ENCODE measurements around the gene WDR7.

WDR7 gene

DNA sequence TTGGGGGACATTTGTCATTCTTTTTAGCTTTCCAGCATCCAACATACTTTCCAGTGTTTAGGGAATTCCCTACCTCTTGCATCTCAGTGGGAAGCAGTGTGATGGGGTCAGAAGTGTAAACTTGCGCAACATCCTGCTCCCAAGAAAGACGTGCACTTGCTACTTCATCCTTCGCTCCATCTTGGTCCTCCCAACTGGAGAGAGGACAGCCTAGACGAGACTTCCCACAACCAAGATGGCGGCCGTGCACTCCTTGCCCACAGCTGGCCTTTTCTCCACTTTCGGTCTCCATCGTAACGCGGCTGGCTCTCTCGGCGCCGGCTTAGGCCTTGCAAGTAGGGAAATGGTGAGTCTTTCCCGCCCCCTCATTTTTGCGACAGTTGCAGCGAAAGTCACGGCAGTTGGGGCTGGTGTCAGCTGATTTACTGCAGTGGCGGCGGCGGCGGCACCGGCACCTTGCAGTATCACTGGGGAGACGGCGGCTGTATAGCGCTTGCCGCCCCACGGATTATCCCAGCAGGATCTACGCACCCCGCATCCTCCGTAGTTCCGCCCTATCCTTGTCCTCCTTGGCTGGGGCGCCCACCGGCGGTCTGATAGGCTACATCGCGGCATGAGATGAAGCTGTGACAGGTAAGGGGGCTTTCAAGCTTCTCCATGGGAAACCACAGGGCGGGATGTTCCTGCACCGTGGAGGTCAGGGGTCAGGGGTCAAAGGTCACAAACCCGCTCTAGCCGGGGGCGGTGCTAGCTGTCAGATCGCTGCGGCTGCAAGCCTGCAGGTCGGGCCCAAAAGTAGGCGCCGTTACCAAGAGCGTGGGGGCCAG lies at the start of gene WDR7:
TSS of gene WDR7 (plus strand) at position 416 of the 827 bp plus-strand sequence. CDS start 21,157 bp downstream, outside the sequence.
- TF ChIP-seq CTBP1 (IDR thresholded peaks at IDR 0.05; ENCODE audit: borderline replicate concordance) (no peak), PKNOX1 (IDR thresholded peaks at IDR 0.05) (peak; percentile 94), FOXA1 (IDR thresholded peaks at IDR 0.05) (no peak), ZNF384 (IDR thresholded peaks at IDR 0.05) (no peak), FOXK2 (IDR thresholded peaks at IDR 0.05) (no peak), SP1 (IDR thresholded peaks at IDR 0.05) (no peak)
- DNase-seq (ENCODE audit: extremely low spot score) = peak; percentile 75
- ChIA-PET POLR2A (interaction anchor here (1.1 to 2.2 kb wide), 5 partner anchors 9 to 19 kb away, joined by 3 to 22 read pairs (median 7); partner anchors contain the start of gene TXNL1), CTCF (no interaction called here)

DNA sequence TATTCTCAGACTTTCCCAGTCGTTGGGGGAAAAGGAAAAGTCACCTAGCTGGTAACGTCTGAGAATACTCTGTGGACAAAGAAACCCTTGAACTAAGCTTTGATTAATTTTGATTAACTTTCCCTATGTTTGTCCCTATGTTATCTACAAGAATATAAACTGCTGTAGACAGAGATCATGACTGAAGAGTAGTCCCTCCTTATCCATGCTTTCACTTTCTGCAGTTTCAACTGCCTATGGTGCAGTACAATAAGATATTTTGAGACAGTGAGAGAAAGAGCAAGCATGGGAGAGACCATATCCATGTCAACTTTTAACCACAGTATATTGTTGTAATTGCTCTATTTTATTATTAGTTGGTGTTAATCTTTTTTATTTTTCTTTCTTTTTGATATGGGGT lies 44.5 kb upstream of the WDR7 start:
- no peak for DNase-seq (ENCODE audit: extremely low spot score)
- TF ChIP-seq FOXM1 (IDR thresholded peaks at IDR 0.05; ENCODE audit: borderline replicate concordance) (no peak), ZNF384 (IDR thresholded peaks at IDR 0.05) (no peak), ARNT (IDR thresholded peaks at IDR 0.05) (no peak), TARDBP (IDR thresholded peaks at IDR 0.05) (no peak), BHLHE40 (IDR thresholded peaks at IDR 0.05; ENCODE audit: borderline replicate concordance) (no peak), ELF4 (IDR thresholded peaks at IDR 0.05) (no peak), SP1 (IDR thresholded peaks at IDR 0.05) (no peak), HDGF (IDR thresholded peaks at IDR 0.05; ENCODE audit: borderline replicate concordance) (no peak), L3MBTL2 (conservative IDR thresholded peaks at IDR 0.05) (no peak), FOXK2 (IDR thresholded peaks at IDR 0.05) (no peak), FOXA1 (IDR thresholded peaks at IDR 0.05) (no peak), SUZ12 (IDR thresholded peaks at IDR 0.05) (no peak), PKNOX1 (IDR thresholded peaks at IDR 0.05) (no peak), NFRKB (IDR thresholded peaks at IDR 0.05) (no peak), LEF1 (IDR thresholded peaks at IDR 0.05; ENCODE audit: borderline replicate concordance) (no peak), CTBP1 (IDR thresholded peaks at IDR 0.05; ENCODE audit: borderline replicate concordance) (no peak)
- CTCF ChIA-PET = no interaction called here
- POLR2A ChIA-PET = no interaction called here

- POLR2A ChIA-PET = no interaction called here
- TF ChIP-seq LEF1 (IDR thresholded peaks at IDR 0.05; ENCODE audit: borderline replicate concordance) = no peak
- TF ChIP-seq L3MBTL2 (conservative IDR thresholded peaks at IDR 0.05) = no peak
- TF ChIP-seq PKNOX1 (IDR thresholded peaks at IDR 0.05) = no peak
- no peak for TF ChIP-seq BHLHE40 (IDR thresholded peaks at IDR 0.05; ENCODE audit: borderline replicate concordance)
- TF ChIP-seq ELF4 (IDR thresholded peaks at IDR 0.05) = no peak
- no peak for TF ChIP-seq FOXA1 (IDR thresholded peaks at IDR 0.05)
- no peak for TF ChIP-seq HDGF (IDR thresholded peaks at IDR 0.05; ENCODE audit: borderline replicate concordance)
- no peak for TF ChIP-seq ARNT (IDR thresholded peaks at IDR 0.05)
- TF ChIP-seq TARDBP (IDR thresholded peaks at IDR 0.05) = no peak
- no peak for TF ChIP-seq FOXM1 (IDR thresholded peaks at IDR 0.05; ENCODE audit: borderline replicate concordance)
- no peak for TF ChIP-seq SP1 (IDR thresholded peaks at IDR 0.05)
- TF ChIP-seq SUZ12 (IDR thresholded peaks at IDR 0.05) = no peak
- no peak for TF ChIP-seq CTBP1 (IDR thresholded peaks at IDR 0.05; ENCODE audit: borderline replicate concordance)
- no peak for TF ChIP-seq ZNF384 (IDR thresholded peaks at IDR 0.05)
- TF ChIP-seq NFRKB (IDR thresholded peaks at IDR 0.05) = no peak
- DNase-seq (ENCODE audit: extremely low spot score) = no peak
- CTCF ChIA-PET = no interaction called here
These were observed 35.2 kb upstream of the WDR7 start for GRCh38 chr18:56615738-56616520.

- ChIA-PET CTCF (no interaction called here), POLR2A (no interaction called here)
- DNase-seq (ENCODE audit: extremely low spot score) = no peak
- TF ChIP-seq TARDBP (IDR thresholded peaks at IDR 0.05) = no peak
- no peak for TF ChIP-seq FOXA1 (IDR thresholded peaks at IDR 0.05)
- no peak for TF ChIP-seq FOXK2 (IDR thresholded peaks at IDR 0.05)
- TF ChIP-seq NFRKB (IDR thresholded peaks at IDR 0.05) = no peak
- no peak for TF ChIP-seq PKNOX1 (IDR thresholded peaks at IDR 0.05)
- TF ChIP-seq CTBP1 (IDR thresholded peaks at IDR 0.05; ENCODE audit: borderline replicate concordance) = no peak
- no peak for TF ChIP-seq ARNT (IDR thresholded peaks at IDR 0.05)
- no peak for TF ChIP-seq L3MBTL2 (conservative IDR thresholded peaks at IDR 0.05)
- no peak for TF ChIP-seq BHLHE40 (IDR thresholded peaks at IDR 0.05; ENCODE audit: borderline replicate concordance)
- no peak for TF ChIP-seq ELF4 (IDR thresholded peaks at IDR 0.05)
- TF ChIP-seq ZNF384 (IDR thresholded peaks at IDR 0.05) = no peak
- TF ChIP-seq FOXM1 (IDR thresholded peaks at IDR 0.05; ENCODE audit: borderline replicate concordance) = no peak
- no peak for TF ChIP-seq SP1 (IDR thresholded peaks at IDR 0.05)
- TF ChIP-seq SUZ12 (IDR thresholded peaks at IDR 0.05) = no peak
- no peak for TF ChIP-seq LEF1 (IDR thresholded peaks at IDR 0.05; ENCODE audit: borderline replicate concordance)
- TF ChIP-seq HDGF (IDR thresholded peaks at IDR 0.05; ENCODE audit: borderline replicate concordance) = no peak
These were observed 23.2 kb upstream of the WDR7 start for GRCh38 chr18:56627991-56628390.
